ENCODE results near the gene EIF3D.

DNA sequence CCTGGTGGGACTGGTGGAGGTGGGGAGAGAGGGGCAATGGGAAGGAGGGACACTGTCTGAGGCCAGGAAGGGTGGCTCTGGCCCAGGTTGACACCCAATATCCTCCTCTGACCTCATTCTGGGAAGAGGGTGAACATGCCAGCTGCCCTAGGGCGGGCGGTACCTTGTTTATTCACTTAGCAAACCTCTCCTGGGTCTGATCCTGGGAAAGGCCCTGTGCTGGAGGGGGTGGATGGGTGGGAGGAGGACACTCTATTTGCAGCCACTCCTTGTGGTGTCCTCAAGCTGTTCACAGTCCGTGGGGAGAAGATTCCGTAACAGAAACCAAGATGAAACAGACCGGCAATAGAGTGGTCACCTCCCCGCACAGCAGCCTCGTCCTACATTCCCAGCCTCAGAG is 49.7 kb upstream of the EIF3D start:
- TF ChIP-seq, protein P1, sequence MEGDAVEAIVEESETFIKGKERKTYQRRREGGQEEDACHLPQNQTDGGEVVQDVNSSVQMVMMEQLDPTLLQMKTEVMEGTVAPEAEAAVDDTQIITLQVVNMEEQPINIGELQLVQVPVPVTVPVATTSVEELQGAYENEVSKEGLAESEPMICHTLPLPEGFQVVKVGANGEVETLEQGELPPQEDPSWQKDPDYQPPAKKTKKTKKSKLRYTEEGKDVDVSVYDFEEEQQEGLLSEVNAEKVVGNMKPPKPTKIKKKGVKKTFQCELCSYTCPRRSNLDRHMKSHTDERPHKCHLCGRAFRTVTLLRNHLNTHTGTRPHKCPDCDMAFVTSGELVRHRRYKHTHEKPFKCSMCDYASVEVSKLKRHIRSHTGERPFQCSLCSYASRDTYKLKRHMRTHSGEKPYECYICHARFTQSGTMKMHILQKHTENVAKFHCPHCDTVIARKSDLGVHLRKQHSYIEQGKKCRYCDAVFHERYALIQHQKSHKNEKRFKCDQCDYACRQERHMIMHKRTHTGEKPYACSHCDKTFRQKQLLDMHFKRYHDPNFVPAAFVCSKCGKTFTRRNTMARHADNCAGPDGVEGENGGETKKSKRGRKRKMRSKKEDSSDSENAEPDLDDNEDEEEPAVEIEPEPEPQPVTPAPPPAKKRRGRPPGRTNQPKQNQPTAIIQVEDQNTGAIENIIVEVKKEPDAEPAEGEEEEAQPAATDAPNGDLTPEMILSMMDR (IDR thresholded peaks at IDR 0.05; ENCODE audit: low read length): no peak
- no peak for TF ChIP-seq EZH2 (IDR thresholded peaks at IDR 0.05; ENCODE audit: borderline replicate concordance, low read length)

Data from OCI-LY1 (cell line).